Vagina (tissue), 2 donors: ENCODE data around the gene VPS25.

Experiments used
- POLR2A ChIP-seq, 2 donors: fragments of 450-650 bp; IDR thresholded peaks; one replicate each; pipeline ENCODE4 v1.6.1; 2017; ENCODE audit warnings: antibody characterized with exemption in 2 of 2, mild to moderate bottlenecking in 2 of 2, moderate library complexity in 2 of 2
- TF ChIP-seq, protein P1 (sequence below), 3 experiments: fragments of 450-650 bp in 2 of 3; fragments of 200-600 bp in 1 of 3; sonication (generic) in 1 of 3; IDR thresholded peaks; one replicate each; pipeline ENCODE4 v1.5.1; 2017 to 2019; ENCODE audit warnings: antibody characterized with exemption in 3 of 3, mild to moderate bottlenecking in 2 of 3, moderate library complexity in 2 of 3

DNA sequence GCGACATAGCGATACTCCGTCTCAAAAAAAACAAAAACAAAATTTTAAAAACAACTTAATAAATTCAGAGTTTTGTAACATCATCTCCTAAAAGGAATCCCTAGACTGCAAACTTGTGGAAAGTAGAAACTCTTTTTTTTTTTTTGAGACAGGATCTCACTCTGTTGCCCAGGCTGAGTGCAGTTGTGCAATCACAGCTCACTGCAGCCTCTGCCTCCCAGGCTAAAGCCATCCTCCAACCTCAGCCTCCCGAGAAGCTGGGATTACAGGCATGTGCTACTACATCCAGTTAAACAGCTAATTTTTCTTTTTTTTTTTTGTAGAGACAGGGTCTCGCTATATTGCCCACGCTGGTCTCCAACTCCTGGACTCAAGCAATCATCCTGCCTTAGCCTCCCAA is 48.1 kb upstream of the VPS25 start:
- TF ChIP-seq POLR2A (IDR thresholded peaks at IDR 0.05) = no peak
- TF ChIP-seq, protein P1, sequence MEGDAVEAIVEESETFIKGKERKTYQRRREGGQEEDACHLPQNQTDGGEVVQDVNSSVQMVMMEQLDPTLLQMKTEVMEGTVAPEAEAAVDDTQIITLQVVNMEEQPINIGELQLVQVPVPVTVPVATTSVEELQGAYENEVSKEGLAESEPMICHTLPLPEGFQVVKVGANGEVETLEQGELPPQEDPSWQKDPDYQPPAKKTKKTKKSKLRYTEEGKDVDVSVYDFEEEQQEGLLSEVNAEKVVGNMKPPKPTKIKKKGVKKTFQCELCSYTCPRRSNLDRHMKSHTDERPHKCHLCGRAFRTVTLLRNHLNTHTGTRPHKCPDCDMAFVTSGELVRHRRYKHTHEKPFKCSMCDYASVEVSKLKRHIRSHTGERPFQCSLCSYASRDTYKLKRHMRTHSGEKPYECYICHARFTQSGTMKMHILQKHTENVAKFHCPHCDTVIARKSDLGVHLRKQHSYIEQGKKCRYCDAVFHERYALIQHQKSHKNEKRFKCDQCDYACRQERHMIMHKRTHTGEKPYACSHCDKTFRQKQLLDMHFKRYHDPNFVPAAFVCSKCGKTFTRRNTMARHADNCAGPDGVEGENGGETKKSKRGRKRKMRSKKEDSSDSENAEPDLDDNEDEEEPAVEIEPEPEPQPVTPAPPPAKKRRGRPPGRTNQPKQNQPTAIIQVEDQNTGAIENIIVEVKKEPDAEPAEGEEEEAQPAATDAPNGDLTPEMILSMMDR (IDR thresholded peaks at IDR 0.05) = no peak
